SU-DHL-6 (cell line): ENCODE measurements around the gene PTDSS2.

Source experiments
- H2AFZ ChIP-seq: fragments of 200-600 bp; sonication (generic); 2 replicates; pipeline ENCODE4 v1.6.1; 2014; ENCODE audit warnings: low read depth, mild to moderate bottlenecking, moderate library complexity, mixed read lengths, antibody characterized with exemption, low read length; ENCODE audit not compliant: severe bottlenecking
- H3F3A ChIP-seq: fragments of 200-600 bp; shearing (Covaris generic); 2 replicates; pipeline ENCODE4 v1.6.0; 2016; ENCODE audit warnings: antibody characterized with exemption, mild to moderate bottlenecking; ENCODE audit not compliant: insufficient read depth
- H3K27ac ChIP-seq: fragments of 200-600 bp; sonication (generic); 2 replicates; pipeline ENCODE4 v1.5.1; 2016; ENCODE audit warnings: low read depth, mild to moderate bottlenecking, low read length, moderate library complexity, mixed read lengths
- H3K27me3 ChIP-seq: fragments of 200-600 bp; sonication (generic), shearing (Covaris generic); 2 replicates; pipeline ENCODE4 v1.6.0; 2014; ENCODE audit warnings: mild to moderate bottlenecking, low read length
- H3K36me3 ChIP-seq: fragments of 200-600 bp; sonication (generic); 2 replicates; pipeline ENCODE4 v1.6.1; 2014; ENCODE audit warnings: mild to moderate bottlenecking, low read length, mixed read lengths
- H3K4me2 ChIP-seq: fragments of 300-600, 200-600 bp; shearing (Covaris generic), sonication (generic); 2 replicates; pipeline ENCODE4 v1.6.0; 2014; ENCODE audit warnings: low read length, low read depth, mild to moderate bottlenecking; ENCODE audit not compliant: poor library complexity, severe bottlenecking
- H3K4me3 ChIP-seq: fragments of 200-600 bp; sonication (generic); 2 replicates; pipeline ENCODE4 v1.5.1; 2014; ENCODE audit warnings: antibody characterized with exemption, low read length, mild to moderate bottlenecking, mixed read lengths; ENCODE audit not compliant: insufficient read depth, poor library complexity, severe bottlenecking
- H3K79me2 ChIP-seq: fragments of 200-600 bp; sonication (generic); 2 replicates; pipeline ENCODE4 v1.6.1; 2014; ENCODE audit warnings: mild to moderate bottlenecking, low read length, moderate library complexity; ENCODE audit not compliant: insufficient read depth
- H3K9ac ChIP-seq: fragments of 200-600 bp; sonication (generic); 2 replicates; pipeline ENCODE4 v1.7.0; 2014; ENCODE audit warnings: mild to moderate bottlenecking, low read length
- H3K9me2 ChIP-seq: fragments of 200-600 bp; sonication (generic); replicated peaks from 2 replicates; pipeline ENCODE4 v1.6.1; 2014; ENCODE audit warnings: low read length; ENCODE audit not compliant: insufficient read depth
- H3K9me3 ChIP-seq: fragments of 200-600 bp; sonication (generic); 2 replicates; pipeline ENCODE4 v1.6.1; 2014; ENCODE audit warnings: low read length, mixed read lengths; ENCODE audit not compliant: insufficient read depth
- H4K20me1 ChIP-seq: fragments of 200-600 bp; sonication (generic); 2 replicates; pipeline ENCODE4 v1.6.1; 2014; ENCODE audit warnings: low read depth, mild to moderate bottlenecking, antibody characterized with exemption, low read length, moderate library complexity, mixed read lengths
- EZH2phosphoT487 ChIP-seq: fragments of 200-600 bp; sonication (generic), shearing (Covaris generic); conservative IDR thresholded peaks from 2 replicates; pipeline ENCODE4 v1.6.1; 2018; ENCODE audit warnings: mild to moderate bottlenecking, antibody characterized with exemption, low read length, moderate library complexity, mixed read lengths
- TF ChIP-seq, protein P1 (sequence below): fragments of 200-600 bp; sonication (generic); IDR thresholded peaks from one replicate; pipeline ENCODE4 v1.5.1; 2017; ENCODE audit warnings: antibody characterized with exemption, mild to moderate bottlenecking, low read length, moderate library complexity; ENCODE audit not compliant: insufficient read depth, poor library complexity, severe bottlenecking

PTDSS2 gene

DNA sequence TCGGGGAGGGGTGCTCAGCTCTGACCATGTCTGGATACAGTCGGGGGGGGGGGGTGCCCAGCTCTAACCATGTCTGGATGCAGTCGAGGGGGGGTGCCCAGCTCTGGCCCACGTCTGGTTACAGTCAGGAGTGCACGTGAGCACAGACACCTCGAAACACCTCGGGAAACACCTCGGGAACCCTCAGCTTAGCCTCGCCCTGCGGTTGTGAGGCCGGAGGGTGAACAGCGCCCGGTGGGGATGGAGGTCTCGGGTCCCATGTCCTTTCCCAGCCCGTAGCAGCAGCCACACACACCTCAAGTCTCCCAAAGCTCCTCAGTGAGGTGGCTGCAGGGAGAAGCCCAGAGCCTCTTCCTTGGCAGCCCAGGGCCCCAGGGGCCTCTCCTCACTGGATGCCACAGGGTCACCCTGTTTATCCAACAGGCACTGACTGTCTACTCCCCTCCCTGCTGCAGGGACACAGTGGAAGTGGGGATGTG lies 37.4 kb upstream of the PTDSS2 start:
- no peak for TF ChIP-seq EZH2phosphoT487
- TF ChIP-seq, protein P1, sequence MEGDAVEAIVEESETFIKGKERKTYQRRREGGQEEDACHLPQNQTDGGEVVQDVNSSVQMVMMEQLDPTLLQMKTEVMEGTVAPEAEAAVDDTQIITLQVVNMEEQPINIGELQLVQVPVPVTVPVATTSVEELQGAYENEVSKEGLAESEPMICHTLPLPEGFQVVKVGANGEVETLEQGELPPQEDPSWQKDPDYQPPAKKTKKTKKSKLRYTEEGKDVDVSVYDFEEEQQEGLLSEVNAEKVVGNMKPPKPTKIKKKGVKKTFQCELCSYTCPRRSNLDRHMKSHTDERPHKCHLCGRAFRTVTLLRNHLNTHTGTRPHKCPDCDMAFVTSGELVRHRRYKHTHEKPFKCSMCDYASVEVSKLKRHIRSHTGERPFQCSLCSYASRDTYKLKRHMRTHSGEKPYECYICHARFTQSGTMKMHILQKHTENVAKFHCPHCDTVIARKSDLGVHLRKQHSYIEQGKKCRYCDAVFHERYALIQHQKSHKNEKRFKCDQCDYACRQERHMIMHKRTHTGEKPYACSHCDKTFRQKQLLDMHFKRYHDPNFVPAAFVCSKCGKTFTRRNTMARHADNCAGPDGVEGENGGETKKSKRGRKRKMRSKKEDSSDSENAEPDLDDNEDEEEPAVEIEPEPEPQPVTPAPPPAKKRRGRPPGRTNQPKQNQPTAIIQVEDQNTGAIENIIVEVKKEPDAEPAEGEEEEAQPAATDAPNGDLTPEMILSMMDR = no peak
- H3K27me3 ChIP-seq = no peaks in the 10 kb centered on the region

DNA sequence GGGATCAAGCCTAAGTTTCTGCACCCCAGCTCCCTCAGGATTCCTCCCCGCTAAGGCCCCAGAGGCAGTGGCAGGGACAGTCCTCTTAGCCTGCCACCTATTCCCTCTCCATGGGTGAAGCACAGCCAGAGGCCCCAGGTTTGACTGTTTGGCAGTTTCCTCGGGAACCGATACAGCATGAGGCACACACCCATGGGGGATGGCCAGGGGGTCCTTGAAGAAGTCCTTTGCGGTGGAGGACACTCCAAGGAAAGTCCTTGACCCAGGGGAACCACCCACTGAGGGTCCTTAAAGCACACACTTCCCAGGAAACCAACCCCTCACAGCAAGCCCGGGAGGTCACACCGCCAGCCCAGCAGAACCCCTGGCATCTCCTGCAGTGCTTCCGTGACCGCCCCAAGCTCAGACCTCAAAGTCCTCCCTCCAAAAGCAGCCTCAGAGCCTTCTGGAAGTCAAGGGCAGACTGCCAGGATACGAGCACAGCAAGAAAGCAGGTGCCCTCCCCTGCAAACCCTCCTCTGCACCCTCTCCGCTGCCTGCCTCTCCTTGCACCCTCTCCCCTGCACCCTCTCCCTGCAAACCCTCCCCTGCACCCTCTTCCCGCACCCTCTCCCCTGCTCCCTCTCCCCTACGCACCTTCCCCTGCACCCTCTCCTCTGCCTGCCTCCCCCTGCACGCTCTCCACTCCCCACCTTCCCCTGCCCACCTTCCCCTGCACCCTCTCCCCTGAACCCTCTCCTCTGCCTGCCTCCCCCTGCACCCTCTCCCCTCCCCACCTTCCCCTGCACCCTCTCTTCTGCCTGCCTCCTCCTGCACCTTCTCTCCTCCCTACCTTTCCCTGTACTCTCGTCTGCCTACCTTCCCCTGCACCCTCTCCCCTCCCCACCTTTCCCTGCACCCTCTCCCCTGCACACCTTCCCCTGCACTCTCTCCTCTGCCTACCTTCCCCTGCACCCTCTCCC lies 36.7 kb upstream of the PTDSS2 start:
- H3K9me3 ChIP-seq = no peaks in the 10 kb centered on the region
- no peak overlapping the region for H3K4me2 ChIP-seq
- no peaks in the 10 kb centered on the region for H3K36me3 ChIP-seq
- H3K27me3 ChIP-seq = no peaks in the 10 kb centered on the region
- no peak overlapping the region for H2AFZ ChIP-seq
- no peak overlapping the region for H3K27ac ChIP-seq
- H3K9ac ChIP-seq = no peak overlapping the region
- no peaks in the 10 kb centered on the region for H4K20me1 ChIP-seq
- no peak for TF ChIP-seq EZH2phosphoT487
- TF ChIP-seq, protein P1 = no peak
- H3F3A ChIP-seq = no peaks in the 10 kb centered on the region
- no peak overlapping the region for H3K4me3 ChIP-seq
- H3K9me2 ChIP-seq = no peaks in the 10 kb centered on the region
- H3K79me2 ChIP-seq = no peaks in the 10 kb centered on the region

More for the DNA sequence above, 37.4 kb upstream of the PTDSS2 start:
- no peak overlapping the region for H2AFZ ChIP-seq
- H3K27ac ChIP-seq = no peak overlapping the region
- H3K4me2 ChIP-seq = no peak overlapping the region
- no peaks in the 10 kb centered on the region for H3K79me2 ChIP-seq
- no peaks in the 10 kb centered on the region for H3K36me3 ChIP-seq
- H3K9me3 ChIP-seq = no peaks in the 10 kb centered on the region
- no peaks in the 10 kb centered on the region for H3F3A ChIP-seq
- no peaks in the 10 kb centered on the region for H3K9me2 ChIP-seq
- no peak overlapping the region for H3K9ac ChIP-seq
- no peaks in the 10 kb centered on the region for H4K20me1 ChIP-seq
- no peak overlapping the region for H3K4me3 ChIP-seq

DNA sequence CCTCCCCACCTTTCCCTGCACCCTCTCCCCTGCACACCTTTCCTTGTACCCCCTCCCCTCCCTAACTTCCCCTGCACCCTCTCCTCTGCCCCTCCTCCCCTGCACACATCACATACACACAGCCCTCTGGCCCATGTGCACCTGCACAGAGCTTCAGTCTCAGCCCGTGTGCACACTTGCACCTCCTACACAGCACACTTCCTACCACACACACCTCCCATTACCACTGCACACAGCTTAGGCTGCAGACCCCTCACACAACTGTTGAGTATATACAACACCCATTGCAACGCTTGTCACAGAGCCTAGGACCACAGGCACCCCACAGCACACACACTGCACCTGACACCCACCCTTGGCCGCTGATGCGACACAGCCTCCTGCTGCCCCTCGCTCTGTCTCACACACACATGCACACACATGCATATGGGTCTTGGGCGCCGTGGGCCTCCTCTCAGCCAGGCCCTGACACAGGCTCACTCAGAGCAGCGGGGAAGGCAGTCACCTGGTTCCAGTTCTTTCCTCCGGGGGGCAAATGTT lies 35.7 kb upstream of the PTDSS2 start:
- Histone ChIP-seq H3K27me3 (no peaks in the 10 kb centered on the region), H3K9ac (no peak overlapping the region), H4K20me1 (no peaks in the 10 kb centered on the region), H2AFZ (no peak overlapping the region), H3K79me2 (no peaks in the 10 kb centered on the region), H3K4me2 (no peak overlapping the region), H3K4me3 (no peak overlapping the region), H3F3A (no peaks in the 10 kb centered on the region), H3K27ac (no peak overlapping the region), H3K36me3 (no peaks in the 10 kb centered on the region), H3K9me2 (no peaks in the 10 kb centered on the region), H3K9me3 (no peaks in the 10 kb centered on the region)
- TF ChIP-seq, protein P1 = no peak
- no peak for TF ChIP-seq EZH2phosphoT487
